ENCODE data around the gene GGT6. TPM values are rescaled to one million over a fixed set of nuclear protein-coding genes. Genes with fewer than 3 reads are reported as not detected.

The GGT6 gene
- polyA plus RNA-seq, 1 of the 3 experiments (the other 2 are of a cell fraction), result not detected

DNA sequence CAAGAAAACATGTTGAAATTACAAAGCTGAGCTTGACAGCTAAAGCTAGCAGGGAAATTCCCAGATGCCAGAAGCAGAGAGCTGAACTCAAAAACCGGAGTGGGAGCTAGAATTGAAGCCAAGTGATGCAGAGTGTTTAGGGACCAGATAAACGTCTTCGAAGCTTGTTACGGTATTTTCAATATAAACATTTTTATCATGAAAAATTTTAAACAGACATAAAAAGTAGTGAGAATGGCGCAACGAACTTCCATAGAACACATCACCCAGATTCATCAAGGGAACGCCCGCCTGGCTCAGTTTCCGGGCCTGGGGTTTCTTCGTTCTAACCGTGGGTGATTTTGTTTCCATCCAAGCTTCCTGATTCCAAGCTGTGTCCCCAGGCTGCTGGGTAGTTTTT, 43.6 kb downstream of the GGT6 start:
- Histone ChIP-seq H3K9me3 (no peaks in the 10 kb centered on the region), H3K4me2 (no peak overlapping the region), H3F3A (replicated peaks; ENCODE audit: insufficient read depth) (no peaks in the 10 kb centered on the region), H3K9ac (no peak overlapping the region), H3K4me1 (ENCODE audit: control insufficient read depth in 1 of 2, insufficient read depth in 2 of 2, low read depth in 1 of 2, low read length in 1 of 2) (no peaks in the 10 kb centered on the region; a peak in 1 of 4 replicates), H3K27ac (ENCODE audit: low read depth in 2 of 2, low read length in 1 of 2) (no peak overlapping the region), H3K4me3 (ENCODE audit: low read depth in 2 of 2, low read length in 1 of 2) (no peak overlapping the region), H4K20me1 (ENCODE audit: insufficient read depth) (no peaks in the 10 kb centered on the region), H3K9me2 (no peaks in the 10 kb centered on the region), H2AFZ (ENCODE audit: low read depth) (no peak overlapping the region), H3K79me2 (ENCODE audit: insufficient read depth) (no peaks in the 10 kb centered on the region), H3K27me3 (ENCODE audit: insufficient read depth) (no peaks in the 10 kb centered on the region), H3K36me3 (replicated peaks in 1 of 2; ENCODE audit: control insufficient read depth in 1 of 2, insufficient read depth in 2 of 2, low read length in 1 of 2) (no peaks in the 10 kb centered on the region)
- TF ChIP-seq GABPA (IDR thresholded peaks at IDR 0.05; ENCODE audit: low read depth), result no peak
- ChIA-PET POLR2A (no interaction called here), CTCF (interaction anchor here (1.3 kb wide), 1 partner anchor 50 kb away, joined by 5 read pairs; no protein-coding TSS in a partner anchor)
- WGBS (ENCODE audit: low lambda C conversion rate), result 90% methylated on average over 11 of the region's 11 CpGs
- DNase-seq, result no peak

GRCh38 chr17:4515501-4515900, 44.9 kb downstream of the GGT6 start:
- no peaks in the 10 kb centered on the region for H3K36me3 ChIP-seq (replicated peaks in 1 of 2; ENCODE audit: control insufficient read depth in 1 of 2, insufficient read depth in 2 of 2, low read length in 1 of 2)
- no CpG with 5 or more reads among the region's 5 CpGs for WGBS (ENCODE audit: low lambda C conversion rate)
- no peaks in the 10 kb centered on the region for H3K27me3 ChIP-seq (ENCODE audit: insufficient read depth)
- TF ChIP-seq, protein P1, sequence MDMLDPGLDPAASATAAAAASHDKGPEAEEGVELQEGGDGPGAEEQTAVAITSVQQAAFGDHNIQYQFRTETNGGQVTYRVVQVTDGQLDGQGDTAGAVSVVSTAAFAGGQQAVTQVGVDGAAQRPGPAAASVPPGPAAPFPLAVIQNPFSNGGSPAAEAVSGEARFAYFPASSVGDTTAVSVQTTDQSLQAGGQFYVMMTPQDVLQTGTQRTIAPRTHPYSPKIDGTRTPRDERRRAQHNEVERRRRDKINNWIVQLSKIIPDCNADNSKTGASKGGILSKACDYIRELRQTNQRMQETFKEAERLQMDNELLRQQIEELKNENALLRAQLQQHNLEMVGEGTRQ (IDR thresholded peaks at IDR 0.05; ENCODE audit: borderline replicate concordance, low read depth, low read length), result no peak
- TF ChIP-seq JUND (IDR thresholded peaks at IDR 0.05) (no peak), SMC3 (IDR thresholded peaks at IDR 0.05; ENCODE audit: low read depth, low read length) (no peak), MEF2A (IDR thresholded peaks at IDR 0.05; ENCODE audit: borderline replicate concordance, low read depth) (no peak), EZH2phosphoT487 (IDR thresholded peaks at IDR 0.05; ENCODE audit: borderline replicate concordance, low read depth) (no peak), EP300 (IDR thresholded peaks at IDR 0.05; ENCODE audit: borderline replicate concordance in 1 of 2, low read depth in 1 of 2, low read length in 1 of 2) (no peak), SIN3A (IDR thresholded peaks at IDR 0.05; ENCODE audit: borderline replicate concordance, low read depth, low read length) (no peak), GATA2 (CRISPR knock-in tag; IDR thresholded peaks at IDR 0.05) (no peak), FOXJ3 (CRISPR knock-in tag; IDR thresholded peaks at IDR 0.05) (no peak), TEAD4 (IDR thresholded peaks at IDR 0.05; ENCODE audit: borderline replicate concordance, insufficient read depth) (no peak), POLR2AphosphoS5 (IDR thresholded peaks at IDR 0.05; ENCODE audit: low read depth, low read length) (no peak), ELF1 (IDR thresholded peaks at IDR 0.05) (no peak), FOSL2 (IDR thresholded peaks at IDR 0.05; ENCODE audit: borderline replicate concordance, low read depth) (no peak), NRF1 (IDR thresholded peaks at IDR 0.05; ENCODE audit: low read depth, low read length) (no peak), CHD2 (IDR thresholded peaks at IDR 0.05; ENCODE audit: low read length, partially characterized antibody) (no peak), CTCF (IDR thresholded peaks at IDR 0.05) (no peak), NFIC (IDR thresholded peaks at IDR 0.05; ENCODE audit: borderline replicate concordance) (no peak), MXI1 (IDR thresholded peaks at IDR 0.05; ENCODE audit: low read depth, low read length) (no peak)
- TF ChIP-seq, protein P2, sequence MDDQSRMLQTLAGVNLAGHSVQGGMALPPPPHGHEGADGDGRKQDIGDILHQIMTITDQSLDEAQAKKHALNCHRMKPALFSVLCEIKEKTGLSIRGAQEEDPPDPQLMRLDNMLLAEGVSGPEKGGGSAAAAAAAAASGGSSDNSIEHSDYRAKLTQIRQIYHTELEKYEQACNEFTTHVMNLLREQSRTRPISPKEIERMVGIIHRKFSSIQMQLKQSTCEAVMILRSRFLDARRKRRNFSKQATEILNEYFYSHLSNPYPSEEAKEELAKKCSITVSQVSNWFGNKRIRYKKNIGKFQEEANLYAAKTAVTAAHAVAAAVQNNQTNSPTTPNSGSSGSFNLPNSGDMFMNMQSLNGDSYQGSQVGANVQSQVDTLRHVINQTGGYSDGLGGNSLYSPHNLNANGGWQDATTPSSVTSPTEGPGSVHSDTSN (IDR thresholded peaks at IDR 0.05), result no peak
- TF ChIP-seq, protein P3, sequence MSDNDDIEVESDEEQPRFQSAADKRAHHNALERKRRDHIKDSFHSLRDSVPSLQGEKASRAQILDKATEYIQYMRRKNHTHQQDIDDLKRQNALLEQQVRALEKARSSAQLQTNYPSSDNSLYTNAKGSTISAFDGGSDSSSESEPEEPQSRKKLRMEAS (IDR thresholded peaks at IDR 0.05; ENCODE audit: low read depth), result no peak
- H3F3A ChIP-seq (replicated peaks; ENCODE audit: insufficient read depth), result no peaks in the 10 kb centered on the region
- ChIA-PET CTCF (no interaction called here), POLR2A (no interaction called here)
- no peak overlapping the region for H3K9ac ChIP-seq
- no peak overlapping the region for H3K27ac ChIP-seq (ENCODE audit: low read depth in 2 of 2, low read length in 1 of 2)
- no peaks in the 10 kb centered on the region for H4K20me1 ChIP-seq (ENCODE audit: insufficient read depth)
- H3K4me2 ChIP-seq, result no peak overlapping the region
- H3K4me1 ChIP-seq (ENCODE audit: control insufficient read depth in 1 of 2, insufficient read depth in 2 of 2, low read depth in 1 of 2, low read length in 1 of 2), result no peaks in the 10 kb centered on the region; a peak in 1 of 4 replicates
- no peak overlapping the region for H2AFZ ChIP-seq (ENCODE audit: low read depth)
- no peak for DNase-seq
- H3K79me2 ChIP-seq (ENCODE audit: insufficient read depth), result no peaks in the 10 kb centered on the region
- H3K9me2 ChIP-seq, result no peaks in the 10 kb centered on the region
- no peaks in the 10 kb centered on the region for H3K9me3 ChIP-seq
- no peak overlapping the region for H3K4me3 ChIP-seq (ENCODE audit: low read depth in 2 of 2, low read length in 1 of 2)

Measured in SK-N-SH (cell line).